Activated CD8-positive, alpha-beta memory T cell treated with anti-CD3 and anti-CD28 coated beads for 4 hours (primary cell): Measurements from ENCODE around the gene NUP50.

Source experiments
- DNase-seq, 2 donors: peaks; one replicate each; pipeline ENCODE4 v3.0.0-alpha.2; 2020; ENCODE audit warnings: low read depth in 2 of 2

Gene NUP50

DNA sequence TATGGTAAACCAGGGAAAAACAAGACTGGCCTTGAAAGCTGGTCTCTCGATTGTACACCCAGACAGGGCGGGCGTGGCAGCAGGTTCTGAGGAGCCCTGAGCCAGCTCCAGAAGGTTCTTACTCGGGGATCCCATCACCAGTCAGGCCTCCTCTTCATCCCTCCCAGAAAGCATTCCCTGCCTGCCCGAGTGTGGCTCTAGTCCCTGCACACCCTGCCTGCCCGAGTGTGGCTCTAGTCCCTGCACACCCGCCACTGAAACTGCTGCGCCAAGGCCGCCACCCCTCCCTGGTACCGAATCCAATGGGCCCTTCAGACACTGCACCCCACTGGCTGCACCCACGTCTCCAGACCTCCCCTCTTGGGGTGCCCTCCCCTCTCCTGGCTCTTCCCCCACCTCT lies 46.9 kb downstream of the NUP50 start:
- DNase-seq: no peak

DNA sequence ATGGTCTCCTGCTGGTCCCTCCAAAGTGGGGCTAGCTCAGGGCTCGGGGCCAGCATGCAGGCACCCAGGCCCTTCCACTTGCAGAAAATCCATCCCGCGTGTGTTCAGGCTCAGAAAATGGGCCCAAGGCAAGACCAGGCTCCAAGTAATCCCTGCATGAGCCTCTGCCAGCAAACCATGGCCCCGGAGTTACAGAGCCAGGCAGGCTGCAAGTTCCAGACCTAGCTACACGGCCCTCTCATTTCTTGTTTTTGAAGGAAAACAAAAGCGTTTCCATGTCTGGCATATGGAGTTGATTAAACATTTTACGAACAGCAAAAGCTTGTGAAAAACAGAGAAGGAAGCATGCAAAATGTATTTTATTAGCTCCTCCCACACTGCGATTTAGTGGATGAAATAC lies 47.3 kb downstream of the NUP50 start:
- DNase-seq: no peak

DNA sequence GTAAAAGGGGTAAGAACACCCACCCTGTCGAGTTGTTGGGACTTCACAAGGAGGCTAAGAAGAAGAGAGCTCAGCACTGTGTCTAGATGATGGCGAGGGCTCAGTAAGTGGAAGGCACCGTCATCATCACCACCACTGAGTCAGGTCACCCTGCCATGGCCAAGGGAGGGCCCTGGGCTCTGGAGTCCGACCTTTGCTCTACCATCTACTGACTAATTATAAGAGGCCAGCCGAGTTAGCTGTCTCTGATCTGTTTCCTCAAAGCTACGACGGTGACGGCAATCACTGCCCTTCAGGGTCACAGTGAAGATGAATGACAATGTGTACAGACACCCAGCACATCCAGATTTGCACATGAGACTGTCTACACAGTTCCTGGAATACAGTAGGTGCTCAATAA lies 47.7 kb downstream of the NUP50 start:
- no peak for DNase-seq

GRCh38 chr22:45211848-45212247 lies 48.1 kb downstream of the NUP50 start:
- DNase-seq: no peak

DNA sequence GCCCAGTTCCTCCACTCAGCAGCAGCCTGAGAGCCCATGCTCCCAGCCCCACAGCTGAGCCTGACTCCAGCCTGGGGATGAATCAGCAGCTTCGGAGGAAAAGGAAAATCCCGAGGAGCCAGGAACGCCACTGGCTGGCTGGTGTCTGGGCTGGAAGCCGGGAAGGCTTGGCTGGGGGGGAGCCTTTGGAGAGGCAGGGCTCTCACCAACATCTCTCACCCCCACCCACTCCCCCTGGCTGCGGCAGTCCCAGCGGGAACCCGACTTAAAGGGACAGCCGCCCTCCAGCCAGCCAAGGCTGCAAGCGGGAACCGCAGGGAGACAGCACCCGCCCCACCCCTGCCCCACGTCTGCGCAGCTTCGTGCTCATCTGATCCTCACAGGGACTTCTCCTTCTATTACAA lies 48.6 kb downstream of the NUP50 start:
- no peak for DNase-seq

- DNase-seq: no peak
Observed at GRCh38 chr22:45212992-45213751, 49.4 kb downstream of the NUP50 start.

GRCh38 chr22:45216133-45217003 lies 52.6 kb downstream of the NUP50 start:
- DNase-seq: no peak

DNA sequence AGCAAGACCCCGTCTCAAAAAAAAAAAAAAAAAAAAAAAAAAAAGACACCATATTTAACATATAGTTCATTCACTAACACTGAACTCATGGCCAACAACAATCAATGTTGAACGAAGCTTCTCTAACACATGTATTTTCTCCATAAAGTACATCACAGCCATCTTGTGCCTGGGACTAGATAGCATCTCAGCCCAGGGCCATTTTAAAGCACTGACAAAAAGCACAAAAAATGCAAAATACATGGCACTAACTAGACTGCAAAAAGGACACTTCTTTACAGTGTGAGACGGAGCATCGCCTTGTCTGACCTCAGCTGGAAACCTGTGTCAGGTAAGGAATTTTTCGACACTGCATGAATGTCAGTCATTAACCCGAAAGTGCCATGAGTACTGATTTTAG lies 53.6 kb downstream of the NUP50 start:
- no peak for DNase-seq

DNA sequence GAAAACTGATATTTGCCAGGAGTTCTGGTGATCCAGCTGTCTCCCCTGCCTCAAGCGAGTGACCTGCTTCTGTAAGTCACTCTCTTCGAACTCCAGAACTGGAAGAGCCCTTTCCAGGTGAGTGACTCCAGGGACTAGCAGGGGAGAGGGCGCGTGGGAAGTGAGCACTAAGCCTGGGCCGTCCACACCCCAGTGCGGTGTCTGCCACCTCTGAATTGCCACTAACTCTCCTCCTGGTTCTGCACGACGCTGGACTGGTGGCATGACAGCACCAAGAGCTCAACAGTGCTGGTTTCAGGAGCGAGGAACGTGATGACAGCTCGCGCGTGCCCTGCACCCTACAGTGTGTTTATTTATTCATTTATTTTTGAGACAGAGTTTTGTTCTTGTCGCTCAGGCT lies 54.1 kb downstream of the NUP50 start:
- no peak for DNase-seq

DNA sequence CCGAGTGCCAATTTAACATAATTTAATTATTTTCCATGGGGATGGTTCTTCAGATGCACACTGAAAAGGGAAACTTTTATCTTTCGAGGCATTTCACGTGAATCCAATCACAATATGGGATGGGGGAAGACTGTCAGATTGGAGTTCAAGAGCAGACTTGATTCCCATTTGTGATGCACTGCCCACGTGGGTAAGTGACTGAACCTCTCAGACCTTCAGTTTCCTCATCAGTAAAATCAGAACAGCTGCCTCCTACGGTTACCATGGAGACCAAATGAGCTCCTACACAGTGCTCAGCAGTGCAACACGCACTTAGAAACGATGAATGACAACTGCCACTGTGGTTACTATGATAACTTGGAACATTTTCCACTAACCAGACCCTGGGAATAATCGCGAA lies 55.3 kb downstream of the NUP50 start:
- DNase-seq: no peak

- no peak for DNase-seq
Observed at GRCh38 chr22:45221201-45221600, 57.5 kb downstream of the NUP50 start.

GRCh38 chr22:45223304-45224117 lies 59.8 kb downstream of the NUP50 start:
- DNase-seq: no peak

DNA sequence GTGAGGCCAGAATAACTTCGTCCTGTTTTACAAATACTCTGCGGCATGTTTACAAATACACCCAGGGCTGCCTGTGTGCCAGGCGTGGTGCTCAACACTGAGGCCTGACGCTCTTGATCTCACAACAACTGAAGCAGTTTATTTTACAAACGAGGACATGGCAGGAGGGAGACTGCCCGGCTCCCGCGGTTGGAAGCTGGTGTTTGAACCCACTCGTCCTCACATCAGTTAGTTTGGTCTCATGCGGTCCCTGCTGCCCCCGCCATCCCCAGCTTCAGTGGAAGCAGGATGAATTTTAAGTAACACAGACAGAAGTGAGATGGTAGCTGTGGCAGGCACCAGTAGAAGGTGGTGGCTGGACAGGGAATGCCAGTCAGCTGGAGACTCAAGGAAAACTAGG lies 60.6 kb downstream of the NUP50 start:
- DNase-seq: no peak

- no peak for DNase-seq
Observed at GRCh38 chr22:45224988-45225731, 61.4 kb downstream of the NUP50 start.

GRCh38 chr22:45225732-45226502 lies 62.2 kb downstream of the NUP50 start:
- no peak for DNase-seq

DNA sequence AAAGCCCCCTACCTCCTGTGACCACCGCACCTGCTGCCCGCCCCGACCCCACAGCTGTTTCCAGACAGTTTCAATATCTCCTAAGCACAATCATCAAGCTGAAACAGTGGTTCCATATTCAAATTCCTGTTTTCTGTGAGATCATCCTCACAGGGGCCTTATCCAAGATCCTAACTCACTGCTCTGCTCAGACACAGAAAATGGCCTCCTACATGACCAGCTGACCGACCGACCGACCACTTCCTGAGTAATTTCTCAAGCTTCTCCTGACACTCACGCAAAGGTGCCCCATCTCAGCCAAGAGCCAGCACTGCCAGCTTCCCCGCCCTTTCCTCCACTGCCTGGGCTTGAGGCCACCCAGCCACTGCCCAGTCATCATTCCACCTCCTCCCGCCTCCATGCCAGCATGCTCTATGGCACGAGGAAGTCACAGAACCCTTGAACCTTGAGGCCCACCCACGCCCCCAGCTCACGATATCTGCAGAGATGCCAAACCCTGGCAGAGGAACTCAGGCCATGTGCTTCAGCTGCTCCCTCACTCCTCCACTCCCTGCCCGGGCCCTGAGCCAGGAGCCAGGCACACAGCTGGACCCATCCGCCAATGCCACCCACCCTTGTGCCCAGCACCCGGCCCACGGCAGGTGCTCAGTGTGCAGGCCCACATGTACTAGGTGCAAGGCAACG lies 62.9 kb downstream of the NUP50 start:
- no peak for DNase-seq

DNA sequence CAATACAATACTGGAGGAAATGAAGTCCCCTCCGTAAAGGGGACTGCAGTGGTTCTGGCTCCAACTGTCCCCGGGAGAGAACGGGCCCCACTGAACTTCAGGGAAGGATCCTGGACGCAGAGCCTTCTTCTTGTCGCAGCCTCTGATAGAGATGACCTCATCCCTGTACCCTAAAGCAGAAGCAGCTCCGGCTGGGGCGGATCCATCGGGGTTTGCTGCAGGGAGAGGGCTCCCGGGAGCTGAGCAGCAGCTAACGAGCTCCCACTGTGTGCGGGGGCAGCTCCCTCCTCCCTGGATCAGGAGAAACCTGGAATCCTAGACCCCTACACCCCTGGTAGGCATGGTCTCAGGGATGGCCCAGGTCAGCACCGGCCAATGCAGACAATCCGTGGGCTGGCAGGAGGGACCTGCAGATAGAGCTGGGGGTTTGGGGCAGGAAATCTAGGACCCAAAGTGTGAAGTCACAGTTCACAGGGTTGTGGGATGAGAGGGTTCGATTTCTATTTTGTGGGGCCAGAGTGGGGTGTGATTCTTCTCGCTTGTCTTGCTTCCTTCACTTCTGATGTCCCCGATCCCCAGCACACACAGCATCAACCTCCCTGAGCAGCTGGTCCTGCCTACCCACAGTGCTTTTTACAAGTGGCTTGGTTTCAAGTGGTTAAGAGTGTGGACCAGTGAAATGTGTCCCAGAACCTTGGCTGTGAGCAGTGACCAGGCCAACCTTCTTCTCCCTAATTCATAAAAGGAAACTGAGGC lies 64.1 kb downstream of the NUP50 start:
- no peak for DNase-seq

DNA sequence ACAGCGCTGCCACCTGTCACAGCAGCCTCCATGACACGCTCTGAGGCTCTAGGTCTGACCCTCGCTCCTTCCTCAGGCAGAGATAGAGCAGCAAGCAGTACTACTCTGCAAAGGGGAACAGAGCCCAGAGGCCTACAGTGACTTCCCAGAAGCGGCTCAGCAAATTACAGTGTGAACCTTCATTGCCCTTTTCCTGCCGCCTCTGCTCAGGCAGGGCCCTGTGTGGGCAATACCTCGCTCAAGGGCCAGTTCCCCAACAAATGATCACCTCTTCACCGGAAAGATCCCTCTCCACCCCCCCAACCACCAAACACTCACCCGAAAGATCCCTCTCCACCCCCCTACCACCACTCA lies 64.7 kb downstream of the NUP50 start:
- DNase-seq: no peak

DNA sequence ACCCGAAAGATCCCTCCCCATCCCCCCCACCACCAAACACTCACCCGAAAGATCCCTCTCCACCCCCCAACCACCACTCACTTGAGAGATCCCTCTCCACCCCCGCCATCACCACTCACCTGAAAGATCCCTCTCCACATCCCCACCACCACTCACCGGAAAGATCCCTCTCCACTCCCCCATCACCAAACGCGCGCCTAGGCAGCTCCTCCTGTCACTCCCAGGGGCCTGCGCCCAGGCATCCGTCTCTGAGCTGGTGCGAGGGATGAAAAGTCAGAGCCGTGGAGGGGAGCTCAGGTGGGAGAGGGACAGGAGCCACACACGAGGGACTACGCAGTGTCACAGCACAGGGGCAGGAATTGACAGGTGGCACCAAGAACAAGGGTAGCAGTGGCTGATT lies 65.5 kb downstream of the NUP50 start:
- no peak for DNase-seq
